Activated CD4-positive, alpha-beta T cell treated with anti-CD3 and anti-CD28 coated beads for 1 hour (primary cell): ENCODE results near the gene MRPS23.

Experiments
- DNase-seq: peaks from one replicate; pipeline ENCODE4 v3.0.0-alpha.2; 2020

Gene MRPS23

GRCh38 chr17:57877803-57878377, 28.0 kb upstream of the MRPS23 start:
- DNase-seq, result no peak

DNA sequence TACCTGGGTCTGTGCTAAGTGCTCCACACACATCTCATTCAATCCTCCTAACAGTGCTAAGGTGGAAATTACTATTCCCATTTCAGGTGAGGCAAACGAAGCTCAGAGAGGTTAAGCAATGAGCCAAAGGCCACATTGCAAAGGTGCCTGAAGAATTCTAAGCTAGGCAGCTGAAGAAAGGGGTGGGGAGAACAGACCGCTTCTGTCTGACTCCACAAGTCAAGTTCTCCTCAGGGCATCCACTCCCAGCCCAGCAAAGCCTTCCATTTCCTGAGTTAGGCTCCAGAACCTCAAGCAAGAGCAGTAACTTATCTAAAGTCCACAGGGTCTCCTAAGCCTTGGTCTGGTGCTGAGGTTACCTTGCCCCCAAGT, 27.0 kb upstream of the MRPS23 start:
- no peak for DNase-seq

DNA sequence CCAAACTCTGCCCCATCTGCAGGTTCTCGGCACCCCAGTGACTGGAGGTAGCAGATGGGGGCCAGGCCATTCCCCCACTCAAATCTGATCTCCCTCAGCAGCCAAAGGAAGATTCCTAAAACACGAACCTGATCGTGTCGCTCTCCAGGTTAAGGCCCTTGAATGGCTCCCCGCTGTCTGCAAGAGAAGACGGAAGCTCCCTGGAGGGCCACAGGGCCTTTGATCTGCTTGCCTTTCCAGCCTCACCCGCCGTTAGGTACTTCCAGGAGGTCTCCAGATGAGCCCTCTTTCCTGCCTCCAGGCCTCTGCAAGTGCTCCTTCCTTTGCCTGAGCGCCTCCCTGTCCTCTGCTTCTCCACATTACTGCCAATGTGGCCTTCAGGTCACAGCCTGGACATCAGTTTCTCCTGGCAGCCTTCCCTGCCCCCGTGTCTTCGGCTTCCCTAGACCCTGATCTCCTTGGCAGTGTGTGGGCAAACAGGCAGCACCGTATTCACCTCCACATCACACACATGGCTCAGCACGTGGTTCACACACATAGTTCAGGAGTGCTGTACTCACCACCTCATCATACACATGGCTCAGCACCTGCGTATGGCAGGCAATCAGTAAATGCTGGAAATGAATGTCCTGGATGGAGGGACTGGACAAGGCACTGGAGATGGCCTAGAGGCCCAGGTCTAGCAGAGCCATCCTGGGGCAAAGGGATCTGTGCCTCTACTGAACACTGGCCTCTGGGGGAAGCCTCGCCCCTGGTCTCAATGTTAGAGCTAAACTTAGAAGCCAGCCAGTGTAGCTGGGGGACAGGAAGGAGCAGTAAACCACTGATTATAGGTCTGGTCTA, 26.4 kb upstream of the MRPS23 start:
- DNase-seq, result no peak

DNA sequence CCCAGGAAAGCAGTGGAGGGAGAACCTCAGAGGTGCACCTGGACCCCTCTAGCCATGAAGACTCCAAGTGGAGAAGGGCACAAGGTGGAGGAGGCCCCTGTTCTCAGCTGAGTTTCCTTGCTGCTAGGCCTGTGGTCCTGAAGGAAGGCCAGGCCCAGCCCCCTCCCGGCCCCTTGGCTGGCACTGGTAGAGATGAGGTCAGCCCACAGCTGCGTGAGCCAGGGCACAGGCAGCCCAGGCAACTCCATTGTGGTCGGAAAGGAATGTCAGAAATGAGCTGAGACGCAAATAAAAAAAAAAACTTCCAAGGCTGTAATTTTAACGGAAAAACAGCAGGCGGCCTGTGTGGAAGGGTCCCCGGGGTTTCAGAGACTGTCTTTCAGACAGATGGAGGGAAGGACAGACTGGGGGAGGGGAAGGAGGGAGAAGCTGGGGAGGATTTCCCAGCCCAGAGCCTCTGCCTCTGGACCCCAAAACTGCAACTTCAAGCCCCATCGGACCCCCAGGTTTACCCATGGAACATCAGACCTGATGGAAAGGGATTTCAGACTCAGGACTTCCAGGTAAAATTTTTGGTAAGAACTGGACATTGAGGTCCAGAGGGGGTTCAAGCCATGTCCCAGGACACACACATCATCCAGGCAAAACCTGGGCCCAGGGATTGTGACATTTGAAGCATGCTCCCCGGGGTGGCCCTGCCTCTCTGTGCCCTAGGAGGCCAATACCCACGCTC, 25.6 kb upstream of the MRPS23 start:
- no peak for DNase-seq

GRCh38 chr17:57874434-57875289, 24.8 kb upstream of the MRPS23 start:
- no peak for DNase-seq

GRCh38 chr17:57874058-57874419, 24.2 kb upstream of the MRPS23 start:
- DNase-seq, result no peak

DNA sequence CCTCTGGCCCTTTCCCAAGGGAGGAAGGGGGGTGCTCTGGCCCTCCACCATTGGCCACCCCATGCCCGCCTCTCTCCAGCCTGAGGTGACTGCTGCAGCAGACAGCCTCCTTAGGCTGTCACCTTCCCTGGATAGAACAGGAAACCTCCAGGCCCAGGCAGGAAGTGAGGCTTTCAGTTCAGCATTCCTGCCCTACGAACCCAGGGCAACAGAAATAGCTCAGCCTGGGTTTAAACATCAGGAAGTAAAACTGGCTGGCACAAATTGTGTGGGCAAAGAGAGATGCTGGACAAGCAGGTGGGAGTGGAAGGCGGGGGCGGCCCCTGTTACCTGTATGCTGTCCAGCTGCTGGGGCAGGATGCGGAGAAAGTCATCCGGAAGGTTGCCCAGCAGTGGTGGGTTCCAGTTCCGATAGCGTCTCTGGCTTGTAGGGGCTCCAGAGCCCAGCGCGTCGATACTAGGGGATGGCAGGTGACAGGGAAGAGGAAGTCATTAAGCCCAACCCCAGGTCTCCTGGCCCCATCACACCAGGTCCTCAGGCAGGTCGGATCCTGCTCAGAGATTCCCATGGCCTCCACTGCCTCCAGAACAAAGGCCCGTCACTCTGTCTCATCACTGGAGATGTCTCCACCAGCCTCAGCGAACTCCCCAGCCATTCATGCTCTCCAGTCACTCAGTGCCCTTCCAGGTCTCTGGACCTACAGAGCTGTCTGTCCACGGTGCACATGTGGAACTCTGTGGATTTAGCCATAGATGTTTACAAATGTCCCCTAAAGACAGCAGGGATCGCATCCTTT, 23.6 kb upstream of the MRPS23 start:
- no peak for DNase-seq

- no peak for DNase-seq
Observed at GRCh38 chr17:57872536-57872935, 22.7 kb upstream of the MRPS23 start.

GRCh38 chr17:57871863-57872262, 22.0 kb upstream of the MRPS23 start:
- no peak for DNase-seq

DNA sequence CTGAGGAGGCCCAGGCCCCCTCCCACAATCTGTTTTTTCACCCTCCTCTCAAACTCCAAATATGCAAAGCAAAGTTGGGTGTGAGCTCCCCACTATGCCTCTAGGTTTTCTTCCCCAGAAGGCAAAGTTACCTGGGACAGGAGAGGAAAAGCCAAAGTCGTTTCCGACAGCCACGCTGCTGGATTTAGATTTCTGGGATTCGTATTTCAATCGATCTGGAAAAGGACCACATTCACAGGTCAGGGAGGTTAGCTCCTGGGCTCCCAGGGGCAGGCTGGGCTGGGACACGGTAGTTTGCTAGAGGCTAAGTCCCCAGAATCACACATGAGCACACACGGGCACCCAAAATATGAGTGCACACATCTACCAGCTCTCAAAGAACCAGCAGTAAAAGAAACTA, 21.3 kb upstream of the MRPS23 start:
- no peak for DNase-seq

GRCh38 chr17:57870283-57870635, 20.4 kb upstream of the MRPS23 start:
- no peak for DNase-seq

GRCh38 chr17:57869617-57870282, 19.9 kb upstream of the MRPS23 start:
- DNase-seq, result no peak

DNA sequence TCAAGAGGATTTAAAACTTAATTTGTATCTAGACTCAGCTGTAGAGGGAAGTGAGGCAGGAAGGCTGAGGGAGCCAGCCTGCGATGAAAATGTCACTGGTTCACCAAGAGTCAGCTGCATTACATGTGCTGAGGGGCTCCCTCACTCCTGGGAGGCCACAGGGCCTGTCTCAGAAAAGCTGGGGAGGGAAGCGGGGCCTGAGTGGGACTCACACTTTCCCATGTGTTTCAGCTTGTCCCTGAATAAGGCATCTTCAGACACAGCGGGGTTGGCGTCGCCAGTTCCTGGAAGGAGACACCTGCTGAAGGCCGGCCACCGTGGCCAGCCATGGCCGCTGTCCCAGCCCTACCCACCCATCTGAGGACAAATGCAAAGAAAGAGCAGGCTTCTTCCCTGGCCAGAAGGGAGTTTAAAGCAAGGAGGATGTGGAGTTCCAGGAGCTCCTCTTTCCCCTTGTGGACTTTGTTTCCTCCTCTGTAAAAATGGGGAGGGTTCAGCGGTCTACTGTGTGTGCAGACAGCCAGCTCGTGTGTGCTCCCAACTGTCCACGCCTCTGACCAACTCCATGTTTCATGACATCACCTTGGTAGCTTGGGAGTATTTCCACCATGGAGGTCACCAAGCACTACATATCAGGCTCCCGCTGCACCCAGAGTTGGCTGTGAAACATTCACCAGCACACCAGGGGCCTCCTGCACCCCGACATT, 19.2 kb upstream of the MRPS23 start:
- no peak for DNase-seq

DNA sequence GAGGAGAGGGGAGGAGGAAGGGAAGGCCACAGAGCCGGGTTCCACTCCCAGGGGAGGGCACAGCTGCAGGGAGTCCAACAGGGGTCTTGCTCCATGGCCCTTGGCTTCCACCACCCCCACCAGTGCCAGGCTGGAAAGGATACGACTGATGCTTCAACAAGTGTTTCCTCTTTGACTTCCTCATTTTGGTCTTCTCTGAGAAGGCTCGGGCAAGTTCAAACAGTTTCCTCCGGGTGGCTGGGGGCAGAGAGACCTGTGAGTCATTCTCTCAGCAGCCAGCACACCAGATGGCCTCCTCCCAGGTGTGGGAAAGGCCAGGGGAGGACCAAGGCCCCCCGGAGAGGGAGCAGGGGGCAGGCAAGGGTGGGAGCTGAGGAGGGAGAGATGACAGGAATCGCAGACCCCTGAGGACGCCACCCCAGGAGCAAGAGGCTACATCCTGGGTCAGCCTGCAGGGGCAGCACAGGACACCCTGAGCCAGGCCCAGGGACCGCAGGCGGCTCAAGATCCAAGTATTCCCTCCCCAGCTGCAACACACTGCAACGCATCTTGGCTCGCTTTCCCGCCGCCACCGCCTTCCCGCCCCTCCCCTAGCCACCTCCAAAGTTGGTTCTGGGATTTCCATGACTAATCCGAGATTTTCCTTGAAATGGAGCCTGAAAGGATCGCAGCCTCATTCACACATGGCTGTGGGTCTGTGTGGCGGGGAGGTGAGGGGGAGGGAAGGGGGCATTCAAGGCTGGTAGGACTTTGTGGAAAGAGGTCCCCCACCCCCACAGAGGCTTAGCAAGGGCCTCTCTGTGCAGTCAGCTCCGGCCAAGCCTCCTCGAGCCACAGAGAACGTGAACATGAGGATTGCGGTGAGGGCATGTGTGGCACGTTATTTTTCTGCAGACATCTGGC, 18.4 kb upstream of the MRPS23 start:
- no peak for DNase-seq

DNA sequence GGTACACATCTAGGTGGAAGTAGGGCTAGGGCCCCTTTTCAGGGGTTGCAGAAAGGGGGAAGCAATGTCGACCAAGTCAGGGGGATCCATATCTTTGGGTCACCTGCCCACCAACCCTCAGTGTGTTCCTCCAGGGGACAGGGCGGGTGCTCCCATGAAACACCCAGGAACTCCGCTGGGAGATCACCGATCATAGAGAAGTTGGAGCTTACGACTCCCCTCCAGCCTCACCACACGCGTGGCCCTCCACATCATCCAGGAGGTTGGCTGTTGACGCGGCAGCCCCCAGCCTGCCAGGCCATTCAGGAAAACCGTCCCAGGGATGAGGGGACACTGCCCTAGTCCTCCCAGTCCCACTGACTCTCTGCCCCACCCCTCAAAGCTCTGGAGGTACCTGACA, 17.3 kb upstream of the MRPS23 start:
- DNase-seq, result no peak

DNA sequence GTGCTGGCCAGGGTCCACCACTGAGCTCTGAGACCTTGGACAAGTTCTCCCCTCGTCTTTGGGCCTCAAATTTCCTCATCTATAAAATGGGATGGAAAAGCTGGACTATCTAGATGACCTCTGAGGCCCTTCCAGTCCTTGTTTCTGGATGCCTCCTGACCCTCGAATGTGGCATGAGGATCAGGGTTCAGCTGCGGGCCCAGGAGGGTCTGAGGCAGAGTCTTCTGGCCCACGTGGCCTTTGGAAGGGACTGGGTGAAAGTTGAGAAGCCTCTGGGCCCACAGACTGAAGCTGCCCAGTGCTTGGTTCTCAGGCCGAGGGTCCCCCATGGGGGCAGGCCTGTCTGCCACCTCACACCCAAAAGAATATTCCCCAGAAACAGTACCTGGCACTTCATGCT, 16.9 kb upstream of the MRPS23 start:
- no peak for DNase-seq

DNA sequence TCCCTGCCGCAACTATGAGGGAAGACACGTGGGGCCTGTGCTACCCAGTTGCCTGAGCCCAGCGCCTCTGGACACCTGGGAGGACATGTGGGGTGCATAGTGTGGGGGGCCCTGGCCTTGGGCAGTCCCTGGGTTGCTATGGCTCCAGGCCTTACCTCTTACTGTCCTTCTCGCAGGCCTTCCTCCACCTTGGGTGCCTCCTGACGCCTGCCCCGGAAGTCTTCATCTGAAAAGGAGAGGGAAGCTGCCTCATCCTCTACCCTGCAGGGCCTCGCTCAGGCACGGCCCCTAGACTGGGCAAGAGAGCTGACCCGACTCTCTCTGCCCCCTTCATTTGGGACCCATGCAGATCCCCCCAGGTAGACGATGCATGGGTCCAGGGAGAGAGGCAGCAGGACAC, 16.5 kb upstream of the MRPS23 start:
- DNase-seq, result no peak

DNA sequence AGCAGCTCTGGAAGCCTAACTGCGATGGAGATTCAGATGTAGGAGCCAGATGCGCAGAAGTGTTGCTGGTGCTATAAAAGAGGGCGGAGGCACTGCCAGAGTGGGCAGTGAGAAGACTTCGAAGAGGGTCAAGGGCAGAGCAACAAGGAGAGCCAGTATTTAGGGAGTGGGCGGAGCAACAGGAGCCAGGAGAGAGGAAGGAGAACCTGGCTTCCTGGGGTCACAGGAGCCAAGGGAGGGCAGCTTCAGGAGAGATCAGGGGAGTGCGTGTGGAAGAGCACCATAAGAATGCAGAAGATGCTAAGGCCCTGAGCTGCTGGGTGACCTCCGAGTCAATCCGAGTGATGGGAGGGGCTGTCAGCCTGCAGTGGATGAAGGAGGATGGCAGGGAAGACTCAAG, 14.4 kb upstream of the MRPS23 start:
- no peak for DNase-seq

DNA sequence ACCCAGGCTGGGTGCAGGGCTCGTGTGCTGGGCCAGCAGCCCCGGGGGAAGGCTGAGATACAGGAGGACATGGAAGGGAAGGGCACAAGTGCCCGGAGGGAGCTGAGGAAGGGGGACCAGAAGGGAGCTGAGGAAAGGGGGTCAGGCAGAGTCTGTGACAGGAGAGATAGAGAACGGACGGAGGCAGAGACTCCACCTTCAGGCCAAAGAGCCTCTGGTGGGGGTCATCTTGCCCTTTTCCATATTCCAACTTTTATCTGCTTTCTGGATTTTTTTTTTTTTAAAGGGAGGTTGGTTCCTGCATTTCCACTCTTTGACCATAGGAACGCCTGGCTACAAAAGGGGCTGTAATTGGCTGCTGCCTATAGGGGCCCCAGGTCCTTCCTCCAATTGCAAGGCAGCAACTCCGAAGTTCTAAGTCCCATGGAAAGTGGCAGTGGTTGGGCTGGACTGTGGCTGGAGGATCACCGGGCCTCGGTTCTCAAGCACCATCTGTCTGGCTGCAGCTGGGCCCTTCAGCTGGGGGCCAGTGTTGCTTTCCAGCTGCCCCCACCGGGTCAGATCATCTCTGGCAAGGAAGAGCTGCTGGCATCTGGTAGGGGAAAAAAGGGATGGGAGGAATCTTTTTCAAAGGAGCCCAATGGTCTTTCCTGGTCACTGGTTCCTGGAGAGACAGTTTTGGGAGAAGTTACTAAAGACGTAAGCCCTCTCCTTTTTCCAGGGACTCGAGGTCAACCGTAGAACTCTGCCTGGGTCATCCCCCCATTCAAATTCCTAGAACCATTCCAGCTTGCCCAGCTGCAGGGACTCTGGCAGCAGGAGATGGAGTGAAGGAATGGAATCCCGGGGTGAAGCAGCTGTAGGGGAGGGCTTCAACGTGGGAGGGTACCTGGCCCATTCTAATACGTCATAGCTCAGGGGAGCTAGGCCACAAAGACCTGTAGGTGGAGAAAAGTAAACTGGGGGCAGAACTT, 13.1 kb upstream of the MRPS23 start:
- no peak for DNase-seq
